GM20000 (cell line): ENCODE data around the gene TMEM225.

Source experiments
- DNase-seq: peaks from one replicate; pipeline ENCODE4 v3.0.0; 2012; ENCODE audit warnings: low spot score
- CTCF ChIP-seq: IDR thresholded peaks from 2 replicates; pipeline ENCODE4 v1.5.1; 2012; ENCODE audit warnings: mild to moderate bottlenecking, control low read depth; ENCODE audit errors: extremely low read depth, missing control alignments

Gene TMEM225, protein sequence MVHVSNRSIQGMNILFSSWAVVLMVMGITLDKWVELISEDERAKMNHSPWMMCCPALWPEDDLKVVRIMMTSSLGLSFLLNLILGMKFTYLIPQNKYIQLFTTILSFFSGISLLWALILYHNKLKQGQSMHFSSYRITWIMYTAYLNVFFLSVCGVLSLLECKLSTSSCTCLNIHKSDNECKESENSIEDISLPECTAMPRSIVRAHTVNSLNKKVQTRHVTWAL

GRCh38 chr11:123885570-123885969 is at the start of gene TMEM225:
TMEM225 (minus strand) TSS chr11:123885670; CDS start chr11:123885425, 245 bp downstream.
- TF ChIP-seq CTCF: no peak
- DNase-seq: no peak

- TF ChIP-seq CTCF: no peak
- no peak for DNase-seq
Measured at GRCh38 chr11:123924027-123924426, 38.6 kb upstream of the TMEM225 start.

GRCh38 chr11:123920943-123921342 is 35.5 kb upstream of the TMEM225 start:
- DNase-seq: no peak
- TF ChIP-seq CTCF: no peak

- no peak for DNase-seq
- TF ChIP-seq CTCF: no peak
Measured at GRCh38 chr11:123905826-123906225, 20.4 kb upstream of the TMEM225 start.

GRCh38 chr11:123904932-123905331 is 19.5 kb upstream of the TMEM225 start:
- no peak for DNase-seq
- TF ChIP-seq CTCF: no peak

DNA sequence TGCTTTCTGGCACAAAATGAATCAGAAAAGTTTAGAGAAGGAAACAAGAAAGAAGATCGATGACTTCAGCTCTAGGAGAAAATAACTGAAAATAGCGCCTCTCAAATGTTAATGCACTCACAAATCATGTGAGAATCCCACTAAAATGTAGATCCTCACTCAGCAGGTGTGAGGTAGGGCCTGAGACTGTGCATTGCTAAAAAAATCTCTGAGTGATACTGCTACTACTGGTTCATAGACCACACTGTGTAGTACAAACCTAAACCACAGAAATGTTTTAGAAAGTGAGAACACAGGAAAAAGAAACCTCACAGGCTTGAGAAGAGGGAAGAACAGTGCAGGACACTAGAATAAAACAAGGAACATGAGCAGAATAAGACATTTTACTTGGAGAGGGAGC is 18.5 kb upstream of the TMEM225 start:
- no peak for TF ChIP-seq CTCF
- peak; percentile 3 for DNase-seq

DNA sequence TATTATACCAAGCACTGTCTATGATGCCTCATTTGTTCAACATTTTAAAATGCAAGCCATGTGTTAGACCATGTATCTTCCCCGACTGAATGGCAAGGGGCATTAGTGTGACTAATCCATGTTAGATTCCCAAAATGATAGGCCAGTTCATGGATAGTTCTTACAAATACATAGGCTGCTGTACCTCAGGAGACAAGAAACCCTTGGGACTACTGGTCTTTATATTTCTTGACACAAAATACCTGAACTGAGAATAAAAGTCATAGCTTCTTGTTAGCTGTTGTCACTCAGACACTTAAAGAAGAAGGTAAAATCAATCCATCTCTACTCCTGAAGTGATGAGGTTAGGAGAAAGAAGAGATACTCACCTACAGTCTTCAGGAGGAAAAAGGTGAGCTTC is 16.4 kb upstream of the TMEM225 start, which contains the start of gene OR8D4:
TSS of gene OR8D4 (plus strand) at position 301 of the 400 bp plus-strand sequence. CDS start 4,265 bp downstream, outside the sequence.
- no peak for DNase-seq
- no peak for TF ChIP-seq CTCF
